Right renal cortex interstitium (tissue), 3 donors: ENCODE results near the gene PRX. TPM values are rescaled to one million over a fixed set of nuclear protein-coding genes. Genes with fewer than 3 reads are reported as not detected.

Experiments
- polyA plus RNA-seq, 3 donors: library from polyadenylated mRNA; unstranded; fragments of 120-200 nt; gene quantifications; one replicate each; pipeline ENCODE4 v1.2.1, GENCODE V29; 2013; ENCODE audit not compliant: insufficient read length in 3 of 3

Gene PRX
- polyA plus RNA-seq, 3 donors, result 10.6 to 11.9 (median 11.1) TPM

Other genes starting within 250 kb of the PRX start
- gene MAP3K10, start 222.0 kb downstream of the PRX start, polyA plus RNA-seq, result 10 to 100 TPM; 10.6 to 12.8 (median 11.6) TPM
- gene TTC9B, start 195.0 kb downstream of the PRX start, polyA plus RNA-seq, result under 1 TPM in 1 of 3 donors, not detected in 2; 0.16 TPM
- gene CCNP, start 186.7 kb downstream of the PRX start, polyA plus RNA-seq, result 1 to 10 TPM in 1 of 3 donors, under 1 TPM in 2; 0.68 to 1.1 (median 0.79) TPM
- gene AKT2, start 128.0 kb downstream of the PRX start, polyA plus RNA-seq, result 100 to 1,000 TPM; 119 to 133 (median 126) TPM
- 1 to 10 TPM; 8.4 to 9.4 (median 9.4) TPM for gene C19orf47, start 65.0 kb downstream of the PRX start, polyA plus RNA-seq
- 100 to 1,000 TPM; 187 to 224 (median 209) TPM for gene PLD3, start 64.7 kb downstream of the PRX start, polyA plus RNA-seq
- gene HIPK4, start 23.2 kb downstream of the PRX start, polyA plus RNA-seq, result under 1 TPM; 0.04 to 0.16 (median 0.07) TPM
- gene SERTAD1, start 12.6 kb upstream of the PRX start, polyA plus RNA-seq, result 1 to 10 TPM; 6.7 to 8.6 (median 7.4) TPM
- gene SERTAD3, start 31.0 kb upstream of the PRX start, polyA plus RNA-seq, result 10 to 100 TPM; 34.1 to 40.8 (median 37.5) TPM
- gene BLVRB, start 52.4 kb upstream of the PRX start, polyA plus RNA-seq, result 10 to 100 TPM; 38.2 to 44.1 (median 39.8) TPM
- 1 to 10 TPM in 2 of 3 donors, under 1 TPM in 1; 0.65 to 1.8 (median 1.4) TPM for gene SPTBN4, start 53.6 kb upstream of the PRX start, polyA plus RNA-seq
- 10 to 100 TPM; 31.2 to 43.4 (median 40.5) TPM for gene SHKBP1, start 163.5 kb upstream of the PRX start, polyA plus RNA-seq
- 100 to 1,000 TPM; 146 to 189 (median 159) TPM for gene LTBP4, start 188.0 kb upstream of the PRX start, polyA plus RNA-seq